Mononuclear cell (primary cell): ENCODE measurements around the gene REC8. TPM values are rescaled to one million over a fixed set of nuclear protein-coding genes. Genes with fewer than 3 reads are reported as not detected.

Experiments
- H3K27me3 ChIP-seq: 2 replicates; pipeline ENCODE4 v1.6.0; 2011; ENCODE audit warnings: low read length, control low read depth; ENCODE audit not compliant: insufficient read depth
- H3K4me1 ChIP-seq: 2 replicates; pipeline ENCODE4 v1.5.1; 2011; ENCODE audit warnings: mild to moderate bottlenecking, low read length, control low read depth; ENCODE audit not compliant: insufficient read depth
- H3K4me3 ChIP-seq: 2 replicates; pipeline ENCODE4 v1.5.1; 2011; ENCODE audit warnings: mild to moderate bottlenecking, low read length, moderate library complexity
- H3K9me3 ChIP-seq: 2 replicates; pipeline ENCODE4 v1.5.1; 2011; ENCODE audit warnings: low read depth, mild to moderate bottlenecking, control low read depth, low read length
- total RNA-seq: library from RNA; depleted of rRNA; stranded (reverse); fragments of >200 nt; gene quantifications from one replicate; pipeline ENCODE4 v1.2.3, GENCODE V29; 2012

REC8 gene
- total RNA-seq, 1 donor, result 22.7 TPM

DNA sequence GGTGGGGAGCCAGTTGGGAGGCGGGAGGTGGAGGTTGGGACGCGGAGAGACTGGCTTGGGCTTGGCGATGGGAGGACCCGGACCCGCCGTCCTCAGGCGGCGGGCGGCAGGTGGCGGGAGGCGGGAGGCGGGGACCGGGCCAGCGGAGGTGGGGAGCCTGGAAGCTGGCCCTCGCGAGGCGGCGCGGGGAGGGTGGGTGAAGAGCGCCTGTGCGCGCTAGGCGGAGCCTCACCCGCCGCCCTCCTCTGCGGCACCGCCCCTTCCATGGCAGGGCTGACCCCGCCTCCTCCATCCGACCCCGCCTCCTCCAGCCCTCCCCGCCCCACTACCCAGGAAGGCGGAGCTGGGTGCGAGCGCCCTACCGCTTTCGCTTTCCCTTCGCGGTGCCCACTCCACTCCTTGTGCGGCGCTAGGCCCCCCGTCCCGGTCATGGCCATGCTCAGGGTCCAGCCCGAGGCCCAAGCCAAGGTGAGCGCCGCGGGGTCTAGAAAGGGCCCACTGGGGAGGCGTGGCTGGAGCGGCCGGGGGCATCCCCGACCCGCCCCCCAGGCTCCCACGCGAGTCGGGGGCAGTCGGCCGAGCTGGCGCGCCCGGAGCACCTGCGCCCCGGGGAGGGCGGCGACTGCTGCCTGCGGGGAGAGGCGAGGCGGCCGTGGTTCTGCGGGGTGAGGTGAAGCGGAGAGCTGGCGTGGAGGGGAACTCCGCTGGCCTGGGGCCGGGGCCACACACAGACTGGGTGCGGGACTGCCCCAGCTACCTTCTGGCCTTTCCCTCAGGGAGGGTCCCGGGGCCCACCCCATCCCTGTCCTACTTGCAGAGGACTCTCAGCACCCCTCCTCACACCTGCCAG, 35.8 kb upstream of the REC8 start, which contains the start of gene PSME1:
PSME1 (plus strand) TSS at position 361 of the 850 bp plus-strand sequence; CDS start at position 430, 69 bp downstream.
- no peaks in the 10 kb centered on the region for H3K9me3 ChIP-seq
- H3K4me3 ChIP-seq, result peak within 1 kb of the TSS; percentile 93
- peaks cover 61% of the 10 kb centered on the region for H3K4me1 ChIP-seq

DNA sequence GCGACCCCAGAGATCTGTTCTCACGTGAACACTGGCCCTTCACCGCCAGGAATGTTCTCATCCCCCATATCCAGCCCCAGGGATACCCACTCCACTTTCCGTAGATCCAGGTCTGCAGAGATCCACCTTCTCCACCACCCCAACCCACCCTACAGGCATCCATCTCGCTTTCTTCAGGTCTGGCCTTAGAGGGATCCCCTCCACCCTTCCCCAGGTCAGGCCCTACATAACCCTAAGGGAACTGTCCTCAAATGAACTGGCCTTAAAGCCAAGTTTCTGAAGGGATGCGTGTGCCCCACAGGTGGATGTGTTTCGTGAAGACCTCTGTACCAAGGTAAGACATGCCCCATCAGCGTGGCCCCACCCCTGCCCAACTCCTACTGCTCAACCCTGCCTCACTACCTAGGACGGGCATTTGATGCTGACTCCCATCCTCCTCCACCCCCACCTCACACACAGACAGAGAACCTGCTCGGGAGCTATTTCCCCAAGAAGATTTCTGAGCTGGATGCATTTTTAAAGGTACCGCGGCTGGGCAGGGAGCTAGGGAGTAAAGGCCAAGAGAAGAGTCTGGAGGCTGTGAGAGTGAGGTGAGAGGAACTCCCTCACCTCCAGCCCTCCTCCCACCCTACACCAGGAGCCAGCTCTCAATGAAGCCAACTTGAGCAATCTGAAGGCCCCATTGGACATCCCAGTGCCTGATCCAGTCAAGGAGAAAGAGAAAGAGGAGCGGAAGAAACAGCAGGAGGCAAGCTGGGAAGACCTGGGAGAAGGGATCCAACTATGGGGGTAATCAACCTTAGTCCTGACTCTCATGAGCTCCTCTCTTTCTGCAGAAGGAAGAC, 35.0 kb upstream of the REC8 start:
- Histone ChIP-seq H3K4me1 (peaks cover 59% of the 10 kb centered on the region), H3K27me3 (no peaks in the 10 kb centered on the region)

More for the DNA sequence above, 35.8 kb upstream of the REC8 start, which contains the start of gene PSME1:
- no peaks in the 10 kb centered on the region for H3K27me3 ChIP-seq

GRCh38 chr14:24137529-24138395, 34.1 kb upstream of the REC8 start:
- H3K4me1 ChIP-seq, result peaks cover 56% of the 10 kb centered on the region
- H3K4me3 ChIP-seq, result no peak overlapping the region
- H3K9me3 ChIP-seq, result no peaks in the 10 kb centered on the region
- no peaks in the 10 kb centered on the region for H3K27me3 ChIP-seq

More for the DNA sequence above, 35.0 kb upstream of the REC8 start:
- Histone ChIP-seq H3K4me3 (peak overlapping the region; percentile 93), H3K9me3 (no peaks in the 10 kb centered on the region)

DNA sequence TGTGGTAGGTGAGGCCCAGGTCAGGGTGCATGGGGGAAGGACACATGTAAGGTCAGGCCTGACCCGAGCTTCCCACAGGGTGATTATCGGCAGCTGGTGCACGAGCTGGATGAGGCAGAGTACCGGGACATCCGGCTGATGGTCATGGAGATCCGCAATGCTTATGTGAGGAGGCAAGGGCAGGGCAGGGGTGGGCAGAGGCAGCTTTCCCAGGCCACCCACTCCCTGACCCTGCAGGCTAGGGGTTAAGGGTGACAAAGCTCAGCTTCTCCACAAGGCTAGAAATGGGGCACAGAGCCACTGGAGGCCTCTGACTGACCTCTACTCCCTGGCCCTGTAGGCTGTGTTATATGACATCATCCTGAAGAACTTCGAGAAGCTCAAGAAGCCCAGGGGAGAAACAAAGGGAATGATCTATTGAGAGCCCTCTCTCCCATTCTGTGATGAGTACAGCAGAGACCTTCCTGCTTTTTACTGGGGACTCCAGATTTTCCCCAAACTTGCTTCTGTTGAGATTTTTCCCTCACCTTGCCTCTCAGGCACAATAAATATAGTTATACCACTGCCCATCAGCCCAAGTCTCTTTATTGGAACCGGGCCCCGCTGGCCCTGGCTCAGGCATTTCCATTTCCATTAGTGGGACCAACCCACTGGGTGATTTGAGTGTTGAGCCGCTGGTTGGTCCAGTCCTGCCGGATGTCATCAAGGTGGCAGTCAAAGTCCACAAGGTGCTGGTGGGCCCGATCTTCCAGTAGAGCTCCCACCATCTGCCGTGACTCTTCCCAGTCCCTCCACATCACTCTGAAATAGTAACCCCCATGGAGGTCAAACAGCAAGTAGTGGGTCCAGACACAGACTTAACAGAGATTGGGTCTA, 33.2 kb upstream of the REC8 start:
- Histone ChIP-seq H3K4me3 (no peak overlapping the region), H3K9me3 (no peaks in the 10 kb centered on the region), H3K4me1 (peaks cover 53% of the 10 kb centered on the region), H3K27me3 (no peaks in the 10 kb centered on the region)

DNA sequence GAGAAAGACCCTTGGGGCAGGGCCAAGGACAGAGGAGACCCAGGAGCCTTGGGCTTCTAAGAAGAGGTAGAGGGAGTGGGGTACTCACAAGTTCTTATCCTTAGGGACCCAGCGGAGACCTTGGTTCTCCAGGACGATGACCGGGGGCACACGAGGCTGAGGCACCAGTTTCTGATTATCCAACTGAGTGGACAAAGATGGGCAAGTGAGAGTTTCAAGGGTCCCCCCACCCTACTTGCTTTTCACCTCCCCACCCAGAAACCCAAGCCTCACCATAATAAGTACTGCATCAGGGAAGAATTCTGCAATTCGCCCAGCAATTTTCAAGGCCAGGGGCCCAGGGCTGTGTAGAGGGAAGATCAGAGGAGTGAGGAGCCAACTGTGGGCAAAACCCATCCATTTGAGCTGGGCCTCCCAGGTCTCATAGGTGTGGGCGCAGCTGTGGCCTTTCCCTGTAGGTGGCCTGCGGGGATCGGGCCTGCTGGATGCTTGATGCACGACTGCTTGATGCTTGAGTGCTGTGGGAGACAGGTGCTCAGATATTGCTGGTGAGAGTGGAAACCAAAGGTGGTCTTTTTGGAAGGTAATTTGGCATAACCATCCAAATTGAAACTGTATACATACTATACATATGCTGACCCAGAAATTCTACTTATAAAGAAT, 32.5 kb upstream of the REC8 start:
- no peaks in the 10 kb centered on the region for H3K9me3 ChIP-seq
- H3K4me3 ChIP-seq, result no peak overlapping the region
- no peaks in the 10 kb centered on the region for H3K27me3 ChIP-seq
- peaks cover 53% of the 10 kb centered on the region for H3K4me1 ChIP-seq

GRCh38 chr14:24141097-24141880, 30.6 kb upstream of the REC8 start, which contains the start of gene EMC9:
EMC9 (minus strand) TSS chr14:24141591; CDS start chr14:24141304, 287 bp downstream.
- H3K4me1 ChIP-seq, result peaks cover 64% of the 10 kb centered on the region
- H3K27me3 ChIP-seq, result no peaks in the 10 kb centered on the region
- peak within 1 kb of the TSS; percentile 67 for H3K4me3 ChIP-seq
- H3K9me3 ChIP-seq, result no peaks in the 10 kb centered on the region

DNA sequence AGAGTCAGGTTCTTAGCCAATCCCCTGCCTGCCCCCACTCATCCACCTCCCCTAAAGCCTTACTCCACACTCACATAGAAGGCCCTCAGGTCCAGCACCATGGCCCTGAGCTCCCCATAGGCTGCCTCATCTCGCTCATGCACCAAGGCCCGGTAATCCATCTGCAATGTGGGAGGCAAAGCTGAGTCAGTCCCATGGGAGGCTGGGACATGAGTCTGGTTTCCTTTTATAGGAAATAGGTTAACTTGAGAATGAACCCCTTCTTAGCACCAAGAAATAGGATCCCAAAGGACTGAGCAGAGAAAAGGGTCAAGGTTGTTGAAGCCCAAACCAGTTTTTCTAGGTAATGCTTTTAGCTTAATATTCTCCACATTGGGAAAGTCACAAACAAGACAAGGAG, 28.4 kb upstream of the REC8 start:
- H3K4me3 ChIP-seq, result no peak overlapping the region
- no peaks in the 10 kb centered on the region for H3K27me3 ChIP-seq
- no peaks in the 10 kb centered on the region for H3K9me3 ChIP-seq
- peaks cover 54% of the 10 kb centered on the region for H3K4me1 ChIP-seq

GRCh38 chr14:24144451-24144850, 27.4 kb upstream of the REC8 start:
- Histone ChIP-seq H3K4me3 (no peak overlapping the region), H3K27me3 (no peaks in the 10 kb centered on the region), H3K4me1 (peaks cover 56% of the 10 kb centered on the region), H3K9me3 (no peaks in the 10 kb centered on the region)

- peak overlapping the region; percentile 94 for H3K4me3 ChIP-seq
- H3K27me3 ChIP-seq, result no peaks in the 10 kb centered on the region
- H3K4me1 ChIP-seq, result peaks cover 55% of the 10 kb centered on the region
- no peaks in the 10 kb centered on the region for H3K9me3 ChIP-seq
Observed at GRCh38 chr14:24145219-24145618, 26.7 kb upstream of the REC8 start.

GRCh38 chr14:24145690-24146452, 26.0 kb upstream of the REC8 start:
- Histone ChIP-seq H3K27me3 (no peaks in the 10 kb centered on the region), H3K4me1 (peaks cover 48% of the 10 kb centered on the region), H3K4me3 (peak overlapping the region; percentile 94), H3K9me3 (no peaks in the 10 kb centered on the region)

DNA sequence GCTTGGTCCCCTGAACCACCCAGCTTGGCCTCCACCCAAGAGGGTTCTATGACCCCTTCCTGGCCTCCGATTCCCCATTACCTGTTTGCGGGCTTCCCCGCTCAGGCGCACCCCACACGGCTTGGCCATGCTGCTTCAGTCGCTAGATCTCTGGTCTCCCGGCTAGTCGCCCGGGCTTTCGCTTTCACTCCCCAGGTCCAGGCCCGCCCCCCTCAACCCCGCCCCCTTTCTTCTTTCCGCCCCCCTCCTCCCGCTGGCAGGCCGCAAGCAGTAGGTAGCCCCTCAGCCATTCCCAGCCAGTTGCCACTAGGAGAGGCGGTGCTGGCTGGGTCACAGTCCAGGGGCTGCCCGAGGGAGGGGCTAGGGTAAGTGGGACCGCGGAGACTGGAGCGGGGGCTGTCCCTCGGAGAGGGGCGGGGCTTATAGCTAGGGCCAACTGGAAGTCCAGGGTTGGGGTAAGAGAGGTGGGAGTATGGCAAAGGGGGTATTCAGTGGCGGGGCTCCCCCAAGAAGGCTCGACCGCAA, 25.4 kb upstream of the REC8 start, which contains the start of gene PSME2:
PSME2 (minus strand) TSS at position 158 of the 525 bp plus-strand sequence; CDS start at position 129, 29 bp downstream.
- Histone ChIP-seq H3K4me1 (peaks cover 47% of the 10 kb centered on the region), H3K9me3 (no peaks in the 10 kb centered on the region), H3K27me3 (no peaks in the 10 kb centered on the region), H3K4me3 (peak within 1 kb of the TSS; percentile 94)
